Measurements from ENCODE around the gene ITCH.

GRCh38 chr20:34542439-34542838 lies 179.4 kb downstream of the ITCH start:
- TF ChIP-seq CTCF (IDR thresholded peaks at IDR 0.05) = no peak
- TF ChIP-seq POLR2A (IDR thresholded peaks at IDR 0.05) = no peak
